ENCODE measurements around the gene MAN1C1.

DNA sequence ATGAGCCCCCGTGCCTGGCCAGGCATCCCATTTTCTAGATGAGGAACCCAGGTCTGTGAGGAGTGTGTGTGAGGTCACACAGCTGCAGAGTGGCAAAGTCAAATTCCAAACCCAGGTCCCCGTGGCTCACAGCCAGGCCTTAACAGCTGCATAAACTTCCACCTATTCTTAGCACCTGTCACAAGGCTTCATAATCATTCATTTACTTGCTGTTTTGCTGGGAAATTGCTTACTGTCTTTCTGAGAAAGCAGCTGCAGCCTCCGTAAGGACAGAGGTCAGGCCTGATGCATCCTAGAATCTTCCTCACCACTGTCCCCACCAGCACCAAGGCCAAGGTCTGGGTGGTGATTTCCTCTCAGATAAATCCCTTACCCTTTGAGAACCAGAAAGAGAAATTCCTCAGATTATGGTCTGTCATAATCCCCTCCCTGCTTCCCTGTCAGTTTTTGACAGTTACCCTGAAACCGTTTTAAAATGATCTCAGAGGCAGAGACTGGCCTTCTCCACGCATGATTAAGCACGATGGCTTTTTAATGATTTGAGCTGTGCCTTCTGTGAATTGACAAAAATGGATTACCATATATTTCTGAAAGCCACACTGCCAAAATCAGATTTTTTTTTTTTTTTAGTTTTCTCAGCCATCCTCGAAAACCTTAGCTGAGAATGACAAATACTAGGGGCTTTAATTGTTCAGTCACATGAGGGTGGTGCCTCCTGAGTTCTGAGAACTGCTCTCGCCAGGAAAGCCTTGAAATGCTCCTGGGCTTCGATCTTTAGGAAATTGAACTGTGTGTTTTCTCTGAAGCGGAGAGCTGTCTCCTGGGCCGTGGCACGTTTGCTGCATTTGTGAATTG is 113.4 kb downstream of the MAN1C1 start:
- TF ChIP-seq, protein P1, sequence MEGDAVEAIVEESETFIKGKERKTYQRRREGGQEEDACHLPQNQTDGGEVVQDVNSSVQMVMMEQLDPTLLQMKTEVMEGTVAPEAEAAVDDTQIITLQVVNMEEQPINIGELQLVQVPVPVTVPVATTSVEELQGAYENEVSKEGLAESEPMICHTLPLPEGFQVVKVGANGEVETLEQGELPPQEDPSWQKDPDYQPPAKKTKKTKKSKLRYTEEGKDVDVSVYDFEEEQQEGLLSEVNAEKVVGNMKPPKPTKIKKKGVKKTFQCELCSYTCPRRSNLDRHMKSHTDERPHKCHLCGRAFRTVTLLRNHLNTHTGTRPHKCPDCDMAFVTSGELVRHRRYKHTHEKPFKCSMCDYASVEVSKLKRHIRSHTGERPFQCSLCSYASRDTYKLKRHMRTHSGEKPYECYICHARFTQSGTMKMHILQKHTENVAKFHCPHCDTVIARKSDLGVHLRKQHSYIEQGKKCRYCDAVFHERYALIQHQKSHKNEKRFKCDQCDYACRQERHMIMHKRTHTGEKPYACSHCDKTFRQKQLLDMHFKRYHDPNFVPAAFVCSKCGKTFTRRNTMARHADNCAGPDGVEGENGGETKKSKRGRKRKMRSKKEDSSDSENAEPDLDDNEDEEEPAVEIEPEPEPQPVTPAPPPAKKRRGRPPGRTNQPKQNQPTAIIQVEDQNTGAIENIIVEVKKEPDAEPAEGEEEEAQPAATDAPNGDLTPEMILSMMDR (IDR thresholded peaks at IDR 0.05): no peak
- TF ChIP-seq EZH2 (IDR thresholded peaks at IDR 0.05): no peak
- TF ChIP-seq EZH2phosphoT487 (IDR thresholded peaks at IDR 0.05): no peak

All from neural progenitor cell (in vitro differentiated cells).